Parathyroid adenoma (tissue), 2 donors: ENCODE data around the gene PLA2G4B.

Experiments used
- H2AFZ ChIP-seq: fragments of 300-600 bp; sonication (generic); one replicate; pipeline ENCODE4 v1.7.0; 2017; ENCODE audit warnings: antibody characterized with exemption, mild to moderate bottlenecking
- H3K27ac ChIP-seq: fragments of 300-600 bp; sonication (generic); one replicate; pipeline ENCODE4 v1.7.0; 2017
- H3K27me3 ChIP-seq: fragments of 300-600 bp; sonication (generic); one replicate; pipeline ENCODE4 v1.7.0; 2017; ENCODE audit warnings: low read length; ENCODE audit not compliant: control insufficient read depth, insufficient read depth
- H3K36me3 ChIP-seq: fragments of 300-600 bp; sonication (generic); one replicate; pipeline ENCODE4 v1.7.0; 2017; ENCODE audit warnings: low read length; ENCODE audit not compliant: control insufficient read depth, insufficient read depth
- H3K4me1 ChIP-seq: fragments of 300-600 bp; sonication (generic); one replicate; pipeline ENCODE4 v1.7.0; 2017; ENCODE audit warnings: control low read depth
- H3K4me2 ChIP-seq: fragments of 300-600 bp; sonication (generic); one replicate; pipeline ENCODE4 v1.7.0; 2017; ENCODE audit warnings: low read length
- H3K4me3 ChIP-seq: fragments of 300-600 bp; sonication (generic); one replicate; pipeline ENCODE4 v1.7.0; 2017; ENCODE audit warnings: low read depth, low read length
- H3K79me2 ChIP-seq: fragments of 300-600 bp; sonication (generic); one replicate; pipeline ENCODE4 v1.7.0; 2017; ENCODE audit warnings: control low read depth
- H3K9ac ChIP-seq: fragments of 300-600 bp; sonication (generic); one replicate; pipeline ENCODE4 v1.7.0; 2017; ENCODE audit warnings: mild to moderate bottlenecking
- H3K9me3 ChIP-seq: fragments of 300-600 bp; sonication (generic); one replicate; pipeline ENCODE4 v1.7.0; 2017; ENCODE audit warnings: low read length; ENCODE audit not compliant: control insufficient read depth
- CTCF ChIP-seq: fragments of 300-600 bp; sonication (generic); IDR thresholded peaks from one replicate; pipeline ENCODE4 v1.7.0; 2017; ENCODE audit warnings: antibody characterized with exemption, mild to moderate bottlenecking
- donor health status: primary hyperparathyroidism.

The PLA2G4B gene

GRCh38 chr15:41825572-41826535 lies 12.8 kb upstream of the PLA2G4B start:
- Histone ChIP-seq H3K9me3 (no peaks in the 10 kb centered on the region), H3K4me1 (no peaks in the 10 kb centered on the region), H2AFZ (no peak overlapping the region), H3K4me2 (no peak overlapping the region), H3K36me3 (no peaks in the 10 kb centered on the region), H3K27me3 (no peaks in the 10 kb centered on the region), H3K27ac (no peak overlapping the region), H3K79me2 (no peaks in the 10 kb centered on the region), H3K4me3 (no peak overlapping the region), H3K9ac (no peak overlapping the region)
- TF ChIP-seq CTCF: no peak

- Histone ChIP-seq H3K36me3 (no peaks in the 10 kb centered on the region), H3K9ac (no peak overlapping the region), H3K27me3 (no peaks in the 10 kb centered on the region), H3K9me3 (no peaks in the 10 kb centered on the region), H3K4me1 (no peaks in the 10 kb centered on the region), H2AFZ (peak overlapping the region; percentile 70), H3K4me3 (peak overlapping the region; percentile 83), H3K4me2 (peak overlapping the region; percentile 93), H3K27ac (no peak overlapping the region), H3K79me2 (no peaks in the 10 kb centered on the region)
- no peak for TF ChIP-seq CTCF
Measured at GRCh38 chr15:41827290-41827879, 11.3 kb upstream of the PLA2G4B start.

GRCh38 chr15:41827880-41828806 lies 10.5 kb upstream of the PLA2G4B start, which contains the start of gene JMJD7:
JMJD7 (plus strand) TSS chr15:41828092; CDS start chr15:41828125, 33 bp downstream.
- H2AFZ ChIP-seq: peak within 1 kb of the TSS; percentile 87
- no peaks in the 10 kb centered on the region for H3K27me3 ChIP-seq
- no peaks in the 10 kb centered on the region for H3K79me2 ChIP-seq
- no peaks in the 10 kb centered on the region for H3K36me3 ChIP-seq
- no peak for TF ChIP-seq CTCF
- peak within 1 kb of the TSS; percentile 14 for H3K9ac ChIP-seq
- no peaks in the 10 kb centered on the region for H3K4me1 ChIP-seq
- peak within 1 kb of the TSS; percentile 83 for H3K4me3 ChIP-seq
- H3K9me3 ChIP-seq: no peaks in the 10 kb centered on the region
- H3K27ac ChIP-seq: peak within 1 kb of the TSS; percentile 72
- H3K4me2 ChIP-seq: peak within 1 kb of the TSS; percentile 93

GRCh38 chr15:41828807-41829141 lies 9.9 kb upstream of the PLA2G4B start:
- Histone ChIP-seq H3K27me3 (no peaks in the 10 kb centered on the region), H3K27ac (peak overlapping the region; percentile 72), H3K9ac (no peak overlapping the region), H3K4me1 (no peaks in the 10 kb centered on the region), H2AFZ (peak overlapping the region; percentile 87), H3K79me2 (no peaks in the 10 kb centered on the region), H3K4me2 (peak overlapping the region; percentile 77), H3K4me3 (peak overlapping the region; percentile 83), H3K36me3 (no peaks in the 10 kb centered on the region), H3K9me3 (no peaks in the 10 kb centered on the region)
- TF ChIP-seq CTCF: no peak
